ENCODE results near the gene SMCO2. TPM values are rescaled to one million over a fixed set of nuclear protein-coding genes. Genes with fewer than 3 reads are reported as not detected.

The SMCO2 gene
- total RNA-seq, 1 experiment from 2014 or later = not detected

DNA sequence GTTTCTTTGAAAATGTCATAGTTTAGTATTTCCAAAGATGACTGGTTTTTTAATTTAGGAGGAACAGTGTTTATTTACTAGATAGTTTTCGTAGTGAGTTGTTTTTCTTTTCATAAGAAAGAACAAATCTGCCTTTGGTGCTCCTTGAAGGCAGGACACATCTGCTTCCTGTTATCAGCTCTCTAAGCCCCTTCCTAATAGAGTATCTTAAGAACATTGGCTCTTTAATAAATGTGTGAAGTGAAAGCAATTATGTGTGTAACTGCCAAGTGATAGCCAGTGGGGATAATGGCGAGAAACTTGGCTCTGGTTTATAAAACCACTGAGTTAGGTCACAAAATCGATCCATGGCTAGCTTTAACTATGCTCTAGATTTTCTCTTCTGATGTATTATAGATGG is 54.0 kb downstream of the SMCO2 start:
- intact Hi-C loops (cut with micrococcal nuclease) = no loop called here
- Histone ChIP-seq H3K9ac (ENCODE audit: low read length) (no peak overlapping the region), H3K9me3 (ENCODE audit: control insufficient read depth in 1 of 2, insufficient read depth in 1 of 2, low read depth in 1 of 2, low read length in 2 of 2) (no peaks in the 10 kb centered on the region), H3K36me3 (ENCODE audit: control insufficient read depth in 1 of 2, insufficient read depth in 2 of 2, low read length in 2 of 2) (no peaks in the 10 kb centered on the region), H3K4me3 (replicated peaks in 1 of 2; ENCODE audit: low read depth in 1 of 2, low read length in 2 of 2) (no peak overlapping the region), H3K27ac (ENCODE audit: low read depth, low read length) (no peak overlapping the region), H3K9me2 (ENCODE audit: insufficient read depth) (no peaks in the 10 kb centered on the region), H4K20me1 (ENCODE audit: insufficient read depth) (no peaks in the 10 kb centered on the region), H3K27me3 (ENCODE audit: insufficient read depth, low read length) (no peaks in the 10 kb centered on the region), H3K79me2 (ENCODE audit: insufficient read depth, low read length) (no peaks in the 10 kb centered on the region), H3K4me1 (ENCODE audit: control insufficient read depth in 1 of 2, insufficient read depth in 2 of 2, low read length in 2 of 2) (no peaks in the 10 kb centered on the region), H3K4me2 (ENCODE audit: low read length) (no peak overlapping the region), H2AFZ (ENCODE audit: low read depth, low read length, poor library complexity, severe bottlenecking) (no peak overlapping the region)
- TF ChIP-seq CTCF (IDR thresholded peaks at IDR 0.05 in 2 of 3, conservative IDR thresholded peaks at IDR 0.05 in 1 of 3; ENCODE audit: borderline replicate concordance in 1 of 3, insufficient read depth in 1 of 3, low read depth in 2 of 3, low read length in 2 of 3) (no peak), SIN3A (IDR thresholded peaks at IDR 0.05; ENCODE audit: low read depth) (no peak), TCF7L2 (IDR thresholded peaks at IDR 0.05; ENCODE audit: borderline replicate concordance, extremely low read depth, insufficient read depth, insufficient read length) (no peak), SRF (IDR thresholded peaks at IDR 0.05; ENCODE audit: low read depth) (no peak)
- ATAC-seq (no peak), DNase-seq (ENCODE audit: low read depth, low spot score) (no peak)
- ChIA-PET POLR2A (no interaction called here), RAD21 (ENCODE audit: low non-redundant PET in 1 of 2, low total read pairs in 2 of 2, uncharacterized antibody in 2 of 2, unreplicated experiment in 2 of 2) (no interaction called here), CTCF (no interaction called here)
- BruUV-seq (replicated peaks) = no TSS peak

DNA sequence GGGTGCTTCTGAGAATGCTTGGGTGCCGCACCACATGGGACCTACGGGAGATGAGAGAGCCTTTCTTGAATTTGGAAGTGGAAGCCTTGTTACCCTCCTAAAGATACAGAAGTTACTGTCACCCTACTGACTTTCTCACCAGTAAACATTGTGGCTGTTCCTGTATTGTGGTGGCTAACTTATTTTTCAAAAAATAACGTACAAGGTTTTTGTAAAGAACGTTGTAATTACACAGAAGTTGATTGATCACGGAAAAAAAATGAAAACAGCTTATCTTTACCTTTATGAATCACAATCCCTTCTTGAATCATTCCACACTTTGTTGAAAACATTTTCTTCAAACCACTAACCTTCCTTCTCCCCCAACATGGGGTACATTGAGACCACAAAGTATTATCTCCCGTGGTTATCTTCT is 55.5 kb downstream of the SMCO2 start:
- DNase-seq (ENCODE audit: low read depth, low spot score) (no peak), ATAC-seq (no peak)
- H3K79me2 ChIP-seq (ENCODE audit: insufficient read depth, low read length) = no peaks in the 10 kb centered on the region
- H2AFZ ChIP-seq (ENCODE audit: low read depth, low read length, poor library complexity, severe bottlenecking) = no peak overlapping the region
- H3K36me3 ChIP-seq (ENCODE audit: control insufficient read depth in 1 of 2, insufficient read depth in 2 of 2, low read length in 2 of 2) = no peaks in the 10 kb centered on the region
- TF ChIP-seq EZH2 (IDR thresholded peaks at IDR 0.05) (no peak), ELF1 (IDR thresholded peaks at IDR 0.05; ENCODE audit: borderline replicate concordance, low read depth) (no peak), POLR2A (IDR thresholded peaks at IDR 0.05; ENCODE audit: borderline replicate concordance, extremely low read depth, insufficient read depth, insufficient read length) (no peak), JUND (IDR thresholded peaks at IDR 0.05) (no peak), YY1 (IDR thresholded peaks at IDR 0.05; ENCODE audit: extremely low read depth, insufficient replicate concordance, low read depth, low read length) (no peak)
- no peaks in the 10 kb centered on the region for H3K4me1 ChIP-seq (ENCODE audit: control insufficient read depth in 1 of 2, insufficient read depth in 2 of 2, low read length in 2 of 2)
- no peaks in the 10 kb centered on the region for H3K9me3 ChIP-seq (ENCODE audit: control insufficient read depth in 1 of 2, insufficient read depth in 1 of 2, low read depth in 1 of 2, low read length in 2 of 2)
- ChIA-PET RAD21 (ENCODE audit: low non-redundant PET in 1 of 2, low total read pairs in 2 of 2, uncharacterized antibody in 2 of 2, unreplicated experiment in 2 of 2) (no interaction called here), POLR2A (no interaction called here), CTCF (no interaction called here)
- no peak overlapping the region for H3K4me3 ChIP-seq (replicated peaks in 1 of 2; ENCODE audit: low read depth in 1 of 2, low read length in 2 of 2)
- no TSS peak for BruUV-seq (replicated peaks)
- H3K27me3 ChIP-seq (ENCODE audit: insufficient read depth, low read length) = no peaks in the 10 kb centered on the region
- H4K20me1 ChIP-seq (ENCODE audit: insufficient read depth) = no peaks in the 10 kb centered on the region
- no peak overlapping the region for H3K4me2 ChIP-seq (ENCODE audit: low read length)
- no peaks in the 10 kb centered on the region for H3K9me2 ChIP-seq (ENCODE audit: insufficient read depth)
- intact Hi-C loops (cut with micrococcal nuclease) = no loop called here
- H3K27ac ChIP-seq (ENCODE audit: low read depth, low read length) = no peak overlapping the region
- no peak overlapping the region for H3K9ac ChIP-seq (ENCODE audit: low read length)
